Smooth muscle cell (in vitro differentiated cells): Measurements from ENCODE around the gene CDH4. TPM values are rescaled to one million over a fixed set of nuclear protein-coding genes. Genes with fewer than 3 reads are reported as not detected.

Experiments used
- DNase-seq: peaks from one replicate; lab custom pipeline; 2025; ENCODE audit not compliant: unreplicated experiment; lab: John Stamatoyannopoulos, UW
- H2AFZ ChIP-seq: fragments of 200-600 bp; sonication (generic); 2 replicates; pipeline ENCODE4 v1.6.0; 2016; ENCODE audit warnings: antibody characterized with exemption, low read depth, mild to moderate bottlenecking
- H3F3A ChIP-seq: fragments of 200-600 bp; sonication (generic); 2 replicates; pipeline ENCODE4 v1.6.0; 2017; ENCODE audit warnings: antibody characterized with exemption, low read depth
- H3K27ac ChIP-seq: fragments of 200-600 bp; sonication (generic); 2 replicates; pipeline ENCODE4 v1.5.1; 2016; ENCODE audit warnings: low read depth, mild to moderate bottlenecking
- H3K27me3 ChIP-seq: fragments of 200-600 bp; sonication (generic); 2 replicates; pipeline ENCODE4 v1.6.1; 2016; ENCODE audit warnings: low read depth, mild to moderate bottlenecking
- H3K36me3 ChIP-seq: fragments of 200-600 bp; sonication (generic); 2 replicates; pipeline ENCODE4 v1.5.1; 2016; ENCODE audit warnings: low read depth
- H3K4me1 ChIP-seq: fragments of 200-600 bp; sonication (generic); 2 replicates; pipeline ENCODE4 v1.5.1; 2016; ENCODE audit warnings: low read depth
- H3K4me2 ChIP-seq: fragments of 200-600 bp; sonication (generic); 2 replicates; pipeline ENCODE4 v1.6.0; 2016; ENCODE audit warnings: mild to moderate bottlenecking
- H3K4me3 ChIP-seq: fragments of 200-600 bp; sonication (generic); 2 replicates; pipeline ENCODE4 v1.5.1; 2016; ENCODE audit warnings: mild to moderate bottlenecking
- H3K79me2 ChIP-seq: fragments of 200-600 bp; sonication (generic); 2 replicates; pipeline ENCODE4 v1.6.0; 2016; ENCODE audit warnings: low read depth, mild to moderate bottlenecking
- H3K9ac ChIP-seq: fragments of 200-600 bp; sonication (generic); 2 replicates; pipeline ENCODE4 v1.6.0; 2016; ENCODE audit warnings: low read depth
- H3K9me3 ChIP-seq: fragments of 200-600 bp; sonication (generic); replicated peaks from 2 replicates; pipeline ENCODE4 v1.5.1; 2016; ENCODE audit warnings: low read depth
- H4K20me1 ChIP-seq: fragments of 200-600 bp; sonication (generic); 2 replicates; pipeline ENCODE4 v1.6.0; 2016; ENCODE audit warnings: low read depth
- CTCF ChIP-seq: fragments of 200-600 bp; sonication (generic); IDR thresholded peaks from 2 replicates; pipeline ENCODE4 v1.5.1; 2017; ENCODE audit warnings: borderline replicate concordance, mild to moderate bottlenecking, antibody characterized with exemption; ENCODE audit not compliant: insufficient read depth, poor library complexity, severe bottlenecking
- WGBS: methylation state at CpG from one replicate; pipeline ENCODE4 v1.1.7; 2016; ENCODE audit warnings: low lambda C conversion rate; 5-methylcytosine and 5-hydroxymethylcytosine counted together
- polyA plus RNA-seq: library from polyadenylated mRNA; unstranded; fragments of >200 nt; fragmentation: Nextera tagmentation; extraction: Ambion mirVana; gene quantifications from 2 replicates; pipeline ENCODE4 v1.2.1, GENCODE V29; 2016
- total RNA-seq: library from RNA; depleted of rRNA; stranded (reverse); fragments of >200 nt; gene quantifications from 2 replicates; pipeline ENCODE4 v1.2.3, GENCODE V29; 2014

CDH4 gene
- total and polyA plus RNA-seq, 2 experiments from 2014 or later, result 0.03 to 0.04 TPM

GRCh38 chr20:61798632-61799031, 546.6 kb downstream of the CDH4 start:
- no peaks in the 10 kb centered on the region for H3F3A ChIP-seq
- no peaks in the 10 kb centered on the region for H3K79me2 ChIP-seq
- no peaks in the 10 kb centered on the region for H4K20me1 ChIP-seq
- H3K27me3 ChIP-seq, result no peaks in the 10 kb centered on the region
- H3K9ac ChIP-seq, result no peak overlapping the region
- DNase-seq, result no peak
- WGBS, result 91% methylated on average over 16 of the region's 16 CpGs
- no peak overlapping the region for H3K27ac ChIP-seq
- no peak overlapping the region for H3K4me3 ChIP-seq
- no peaks in the 10 kb centered on the region for H3K9me3 ChIP-seq
- no peak overlapping the region for H3K4me2 ChIP-seq
- peaks cover 6% of the 10 kb centered on the region for H3K4me1 ChIP-seq
- no peak for TF ChIP-seq CTCF
- no peak overlapping the region for H2AFZ ChIP-seq
- H3K36me3 ChIP-seq, result no peaks in the 10 kb centered on the region

GRCh38 chr20:61799394-61799923, 547.4 kb downstream of the CDH4 start:
- Histone ChIP-seq H3K36me3 (no peaks in the 10 kb centered on the region), H4K20me1 (no peaks in the 10 kb centered on the region), H3K4me1 (peaks cover 9% of the 10 kb centered on the region), H3K79me2 (no peaks in the 10 kb centered on the region), H3K27ac (no peak overlapping the region), H3K4me3 (no peak overlapping the region), H2AFZ (no peak overlapping the region), H3F3A (no peaks in the 10 kb centered on the region), H3K9me3 (no peaks in the 10 kb centered on the region), H3K9ac (no peak overlapping the region), H3K4me2 (no peak overlapping the region), H3K27me3 (no peaks in the 10 kb centered on the region)
- 90% methylated on average over 14 of the region's 14 CpGs for WGBS
- no peak for TF ChIP-seq CTCF
- no peak for DNase-seq

- Histone ChIP-seq H3K27ac (no peak overlapping the region), H3K9me3 (no peaks in the 10 kb centered on the region), H3K4me2 (no peak overlapping the region), H3K79me2 (no peaks in the 10 kb centered on the region), H3K9ac (no peak overlapping the region), H3F3A (no peaks in the 10 kb centered on the region), H3K27me3 (no peaks in the 10 kb centered on the region), H3K4me1 (peaks cover 9% of the 10 kb centered on the region), H3K4me3 (no peak overlapping the region), H3K36me3 (no peaks in the 10 kb centered on the region), H4K20me1 (no peaks in the 10 kb centered on the region), H2AFZ (no peak overlapping the region)
- DNase-seq, result no peak
- 90% methylated on average over 19 of the region's 21 CpGs for WGBS
- TF ChIP-seq CTCF, result no peak
These were observed 547.9 kb downstream of the CDH4 start for GRCh38 chr20:61799928-61800327.

- H3K27me3 ChIP-seq, result no peaks in the 10 kb centered on the region
- no peaks in the 10 kb centered on the region for H3K79me2 ChIP-seq
- H3K9me3 ChIP-seq, result no peaks in the 10 kb centered on the region
- no peak for DNase-seq
- no peak overlapping the region for H3K27ac ChIP-seq
- TF ChIP-seq CTCF, result no peak
- H3K4me2 ChIP-seq, result no peak overlapping the region
- no peak overlapping the region for H2AFZ ChIP-seq
- H3F3A ChIP-seq, result no peaks in the 10 kb centered on the region
- no peak overlapping the region for H3K4me3 ChIP-seq
- no peak overlapping the region for H3K9ac ChIP-seq
- no peaks in the 10 kb centered on the region for H4K20me1 ChIP-seq
- WGBS, result 82% methylated on average over 13 of the region's 13 CpGs
- H3K4me1 ChIP-seq, result peaks cover 9% of the 10 kb centered on the region
- no peaks in the 10 kb centered on the region for H3K36me3 ChIP-seq
These were observed 548.5 kb downstream of the CDH4 start for GRCh38 chr20:61800359-61801064.
